ENCODE measurements around the gene PIGZ. TPM values are rescaled to one million over a fixed set of nuclear protein-coding genes. Genes with fewer than 3 reads are reported as not detected.

The PIGZ gene
- total and polyA plus RNA-seq, 9 of the 15 experiments (the other 6 are each of a cell fraction or from before 2014, with no cell fraction given): 0.15 to 1.8 (median 0.76) TPM

- no peaks in the 10 kb centered on the region for H3K27me3 ChIP-seq (ENCODE audit: control insufficient read depth in 2 of 2, insufficient read depth in 2 of 2, low read length in 2 of 2)
- no TSS peak for BruUV-seq (replicated peaks)
- no peak overlapping the region for H3K4me3 ChIP-seq
- H3K27ac ChIP-seq (ENCODE audit: extremely low read depth, low read depth, low read length): no peak overlapping the region
- intact Hi-C loops (cut with micrococcal nuclease): loop anchor here (5.0 kb wide), 1 partner anchor 452 kb away; no protein-coding TSS in a partner anchor
- ChIA-PET POLR2A (interaction anchor here (0.6 kb wide), 1 partner anchor 31 kb away, joined by 3 read pairs; no protein-coding TSS in a partner anchor), CTCF (ENCODE audit: low intra/inter-chr PET ratio) (no interaction called here)
- in situ Hi-C loops (cut with MboI): loop anchor here (10.0 to 25.0 kb wide), 3 partner anchors 210 to 538 kb away; no protein-coding TSS in a partner anchor
- H3K4me1 ChIP-seq (replicated peaks in 1 of 2; ENCODE audit: control insufficient read depth in 2 of 2, insufficient read depth in 2 of 2, low read length in 2 of 2): peaks cover 24 to 25% of the 10 kb centered on the region in 2 experiments; a peak in 4 of 5 replicates
- DNase-seq (ENCODE audit: extremely low read depth in 1 of 4, low spot score in 3 of 4) (peak in 1 of 4 experiments; percentile 23), FAIRE-seq (no peak), ATAC-seq (no peak)
- H3K4me2 ChIP-seq (ENCODE audit: insufficient read depth, low read length): no peak overlapping the region
- no peaks in the 10 kb centered on the region; the same call in 1 of the 2 replicates for H3K9me3 ChIP-seq (replicated peaks; ENCODE audit: control insufficient read depth, insufficient read depth, low read depth, low read length)
- H3K9ac ChIP-seq (ENCODE audit: insufficient read depth in 1 of 2, low read depth in 2 of 2, low read length in 2 of 2): peak overlapping the region in 1 of 2 experiments; percentile 21; a peak in 1 of 4 replicates
- 52% methylated on average over 5 of the region's 5 CpGs for WGBS (ENCODE audit: insufficient coverage, low coverage, missing lambda C conversion rate)
- no peaks in the 10 kb centered on the region for H3K79me2 ChIP-seq (ENCODE audit: control insufficient read depth, insufficient read depth, low read length)
- H4K20me1 ChIP-seq (replicated peaks; ENCODE audit: control insufficient read depth, insufficient read depth, low read length): no peaks in the 10 kb centered on the region
- H3K36me3 ChIP-seq (ENCODE audit: control insufficient read depth, insufficient read depth, low read length): no peaks in the 10 kb centered on the region
- H2AFZ ChIP-seq (ENCODE audit: low read depth, low read length): peak overlapping the region; percentile 80; the same call in 1 of the 2 replicates
- H3K9me1 ChIP-seq (ENCODE audit: control insufficient read depth, insufficient read depth, low read length): no peaks in the 10 kb centered on the region
- TF ChIP-seq XRCC3 (IDR thresholded peaks at IDR 0.05) (no peak), SNIP1 (IDR thresholded peaks at IDR 0.05; ENCODE audit: low read depth) (no peak), EZH2 (IDR thresholded peaks at IDR 0.05; ENCODE audit: borderline replicate concordance, low read depth, low read length) (no peak), RBM39 (optimal IDR thresholded peaks at IDR 0.05; ENCODE audit: low read depth, low read length) (no peak), ZBTB5 (IDR thresholded peaks at IDR 0.05) (no peak), HNRNPLL (IDR thresholded peaks at IDR 0.05; ENCODE audit: low read depth, low read length, poor library complexity, severe bottlenecking) (no peak), ARID3A (IDR thresholded peaks at IDR 0.05; ENCODE audit: borderline replicate concordance, low read depth, low read length) (no peak), ZZZ3 (IDR thresholded peaks at IDR 0.05) (no peak), DDX20 (tag; IDR thresholded peaks at IDR 0.05; ENCODE audit: low read depth) (no peak), ZNF79 (CRISPR knock-in tag; IDR thresholded peaks at IDR 0.05; ENCODE audit: low read depth) (no peak)
- TF ChIP-seq, protein P1, sequence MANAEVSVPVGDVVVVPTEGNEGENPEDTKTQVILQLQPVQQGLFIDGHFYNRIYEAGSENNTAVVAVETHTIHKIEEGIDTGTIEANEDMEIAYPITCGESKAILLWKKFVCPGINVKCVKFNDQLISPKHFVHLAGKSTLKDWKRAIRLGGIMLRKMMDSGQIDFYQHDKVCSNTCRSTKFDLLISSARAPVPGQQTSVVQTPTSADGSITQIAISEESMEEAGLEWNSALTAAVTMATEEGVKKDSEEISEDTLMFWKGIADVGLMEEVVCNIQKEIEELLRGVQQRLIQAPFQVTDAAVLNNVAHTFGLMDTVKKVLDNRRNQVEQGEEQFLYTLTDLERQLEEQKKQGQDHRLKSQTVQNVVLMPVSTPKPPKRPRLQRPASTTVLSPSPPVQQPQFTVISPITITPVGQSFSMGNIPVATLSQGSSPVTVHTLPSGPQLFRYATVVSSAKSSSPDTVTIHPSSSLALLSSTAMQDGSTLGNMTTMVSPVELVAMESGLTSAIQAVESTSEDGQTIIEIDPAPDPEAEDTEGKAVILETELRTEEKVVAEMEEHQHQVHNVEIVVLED (CRISPR knock-in tag; IDR thresholded peaks at IDR 0.05): no peak
- TF ChIP-seq, protein P2, sequence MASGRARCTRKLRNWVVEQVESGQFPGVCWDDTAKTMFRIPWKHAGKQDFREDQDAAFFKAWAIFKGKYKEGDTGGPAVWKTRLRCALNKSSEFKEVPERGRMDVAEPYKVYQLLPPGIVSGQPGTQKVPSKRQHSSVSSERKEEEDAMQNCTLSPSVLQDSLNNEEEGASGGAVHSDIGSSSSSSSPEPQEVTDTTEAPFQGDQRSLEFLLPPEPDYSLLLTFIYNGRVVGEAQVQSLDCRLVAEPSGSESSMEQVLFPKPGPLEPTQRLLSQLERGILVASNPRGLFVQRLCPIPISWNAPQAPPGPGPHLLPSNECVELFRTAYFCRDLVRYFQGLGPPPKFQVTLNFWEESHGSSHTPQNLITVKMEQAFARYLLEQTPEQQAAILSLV (tag; IDR thresholded peaks at IDR 0.05): no peak
- TF ChIP-seq, protein P3, sequence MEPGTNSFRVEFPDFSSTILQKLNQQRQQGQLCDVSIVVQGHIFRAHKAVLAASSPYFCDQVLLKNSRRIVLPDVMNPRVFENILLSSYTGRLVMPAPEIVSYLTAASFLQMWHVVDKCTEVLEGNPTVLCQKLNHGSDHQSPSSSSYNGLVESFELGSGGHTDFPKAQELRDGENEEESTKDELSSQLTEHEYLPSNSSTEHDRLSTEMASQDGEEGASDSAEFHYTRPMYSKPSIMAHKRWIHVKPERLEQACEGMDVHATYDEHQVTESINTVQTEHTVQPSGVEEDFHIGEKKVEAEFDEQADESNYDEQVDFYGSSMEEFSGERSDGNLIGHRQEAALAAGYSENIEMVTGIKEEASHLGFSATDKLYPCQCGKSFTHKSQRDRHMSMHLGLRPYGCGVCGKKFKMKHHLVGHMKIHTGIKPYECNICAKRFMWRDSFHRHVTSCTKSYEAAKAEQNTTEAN (CRISPR knock-in tag; IDR thresholded peaks at IDR 0.05): no peak
Observed at GRCh38 chr3:196974661-196975060, 6.0 kb upstream of the PIGZ start.
